ENCODE data around the gene IRS2.

DNA sequence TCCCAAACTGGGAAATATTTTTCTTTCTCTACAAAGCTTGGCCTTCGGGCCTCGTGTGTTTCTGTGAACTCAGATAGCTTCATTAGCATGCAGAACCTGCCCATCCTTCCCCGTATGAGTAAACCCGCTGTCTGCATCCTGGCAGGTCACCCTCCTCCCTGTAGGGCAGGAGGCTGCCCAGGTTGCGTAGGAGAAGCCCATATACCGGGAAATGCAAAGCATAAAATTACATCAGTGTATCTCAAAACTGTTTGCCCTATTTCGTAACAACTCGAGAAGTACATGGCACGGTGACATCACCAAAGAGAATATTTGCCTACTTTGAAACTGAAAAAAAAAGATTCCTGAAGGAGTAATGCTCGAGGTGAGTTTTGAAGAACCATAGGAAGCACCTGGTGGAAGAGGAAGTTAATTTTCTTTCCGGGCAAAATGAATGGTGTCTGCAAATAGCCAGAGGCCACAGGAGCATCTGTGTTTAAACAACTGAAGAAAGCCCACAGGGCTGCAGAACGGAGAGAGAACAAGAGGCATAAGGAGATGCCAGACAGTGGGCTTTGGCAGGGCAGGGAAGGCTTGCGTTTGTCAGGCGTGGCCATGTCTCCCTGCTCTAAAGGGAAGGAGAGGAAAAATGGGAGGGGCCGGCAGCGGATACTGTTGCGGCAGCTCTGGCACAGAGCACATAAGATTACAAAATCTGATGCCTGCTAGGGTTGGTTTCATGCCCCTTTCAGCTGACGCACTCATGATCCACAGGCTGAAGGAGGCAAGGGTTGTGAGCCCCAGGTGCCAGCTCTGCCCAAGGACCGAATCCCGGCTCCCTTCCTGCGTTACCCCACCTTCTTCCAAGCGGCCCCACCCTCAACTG is 81.4 kb downstream of the IRS2 start:
- no peak for TF ChIP-seq POLR2AphosphoS5 (IDR thresholded peaks at IDR 0.05; ENCODE audit: low read depth, low read length)
- no peak for TF ChIP-seq TAF1 (IDR thresholded peaks at IDR 0.05; ENCODE audit: low read depth, low read length)
- TF ChIP-seq POLR2A (IDR thresholded peaks at IDR 0.05; ENCODE audit: low read depth, low read length): no peak
